Body of pancreas (tissue), 4 donors: ENCODE data around the gene TXLNB. TPM values are rescaled to one million over a fixed set of nuclear protein-coding genes. Genes with fewer than 3 reads are reported as not detected.

Experiments used
- ATAC-seq: fragments of 150-250 bp; one replicate; pipeline ENCODE4 v1.9.1; 2016
- DNase-seq, 4 donors: peaks; one replicate each; pipeline ENCODE4 v3.0.0-alpha.2; 2019
- H3K27ac ChIP-seq, 4 donors: fragments of 200-600 bp; sonication (generic); 1 replicate in 3 of 4; 2 replicates in 1 of 4; pipeline versions ENCODE4 v1.5.1 to v1.6.1; 2016 to 2019; ENCODE audit warnings: mild to moderate bottlenecking in 1 of 4, mixed read lengths in 1 of 4, moderate library complexity in 1 of 4
- H3K27me3 ChIP-seq, 2 donors: fragments of 200-600 bp; sonication (generic); one replicate each; pipeline ENCODE4 v1.6.0; 2016; ENCODE audit warnings: mild to moderate bottlenecking in 1 of 2
- H3K36me3 ChIP-seq, 2 donors: fragments of 200-600 bp; sonication (generic); replicated peaks in 1 of 2; 2 replicates each; pipeline ENCODE4 v1.5.1; 2016; ENCODE audit warnings: low read depth in 2 of 2; ENCODE audit not compliant: insufficient read depth in 1 of 2
- H3K4me1 ChIP-seq: fragments of 200-600 bp; sonication (generic); one replicate; pipeline ENCODE4 v1.6.0; 2016
- H3K4me3 ChIP-seq, 2 donors: fragments of 200-600 bp; sonication (generic); 1 replicate in 1 of 2; 2 replicates in 1 of 2; pipeline ENCODE4 v1.5.1; 2016 to 2019
- H3K9me3 ChIP-seq, 3 donors: fragments of 200-600 bp; sonication (generic); 1 replicate in 2 of 3; 2 replicates in 1 of 3; pipeline ENCODE4 v1.5.1; 2016
- POLR2A ChIP-seq, 3 donors: fragments of 450-650 bp; IDR thresholded peaks; one replicate each; pipeline ENCODE4 v1.6.1; 2016; ENCODE audit warnings: antibody characterized with exemption in 3 of 3, mild to moderate bottlenecking in 2 of 3
- WGBS, 2 donors: methylation state at CpG; one replicate each; pipeline ENCODE4 v1.1.5; 2017; 5-methylcytosine and 5-hydroxymethylcytosine counted together
- intact Hi-C: fragments of 100-400 bp; cut with DNase I; formaldehyde crosslinking; loops from one replicate; pipeline ENCODE4 v1.15.1; 2023
- total RNA-seq, 2 donors: library from RNA; depleted of rRNA; stranded (reverse); fragments of >200 nt; gene quantifications; one replicate each; pipeline ENCODE4 v1.1.0, GENCODE V29; 2016
- TF ChIP-seq, protein P1 (sequence below), 7 experiments: fragments of 450-650 bp in 4 of 7; fragments of 200-600 bp in 3 of 7; sonication (generic) in 3 of 7; IDR thresholded peaks; one replicate each; pipeline ENCODE4 v1.5.1; 2016 to 2019; ENCODE audit warnings: antibody characterized with exemption in 7 of 7

TXLNB gene
- total RNA-seq, 2 donors from 2014 or later, result not detected

DNA sequence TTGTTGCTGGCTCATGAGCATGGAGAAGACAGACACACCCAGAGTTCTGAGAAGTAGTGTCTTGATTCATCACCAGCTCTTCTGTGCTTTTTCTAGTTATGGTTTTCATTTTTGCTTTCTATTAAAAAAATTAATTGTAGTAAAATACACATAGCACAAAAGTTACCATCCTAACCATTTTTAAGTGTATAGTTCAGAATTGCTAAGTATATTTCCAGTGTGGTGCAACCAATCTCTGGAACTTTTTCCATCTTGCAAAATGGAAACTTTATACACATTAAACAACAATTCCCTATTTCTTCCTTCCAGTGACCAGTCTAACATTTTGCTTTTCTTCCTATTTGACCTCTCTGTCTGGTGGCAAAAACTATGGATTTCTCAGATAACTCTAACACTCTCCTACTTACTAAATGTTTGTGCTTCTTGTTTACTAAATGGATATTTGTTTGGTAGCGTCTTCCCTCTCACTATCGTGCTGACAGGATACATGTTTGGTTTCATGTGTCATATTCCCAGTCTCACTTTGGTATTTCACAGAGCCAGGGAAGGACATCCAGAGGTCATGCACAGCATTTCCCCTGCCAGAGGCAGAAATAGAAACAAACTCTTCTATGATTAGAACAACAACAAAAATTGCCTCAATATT, 40.6 kb downstream of the TXLNB start:
- no peak for ATAC-seq
- Histone ChIP-seq H3K27me3 (no peaks in the 10 kb centered on the region), H3K4me1 (no peaks in the 10 kb centered on the region), H3K27ac (no peak overlapping the region), H3K9me3 (no peaks in the 10 kb centered on the region), H3K4me3 (no peak overlapping the region), H3K36me3 (no peaks in the 10 kb centered on the region)
- DNase-seq, result no peak
- intact Hi-C loops, result no loop called here
- no peak for TF ChIP-seq POLR2A (IDR thresholded peaks at IDR 0.05)
- TF ChIP-seq, protein P1, sequence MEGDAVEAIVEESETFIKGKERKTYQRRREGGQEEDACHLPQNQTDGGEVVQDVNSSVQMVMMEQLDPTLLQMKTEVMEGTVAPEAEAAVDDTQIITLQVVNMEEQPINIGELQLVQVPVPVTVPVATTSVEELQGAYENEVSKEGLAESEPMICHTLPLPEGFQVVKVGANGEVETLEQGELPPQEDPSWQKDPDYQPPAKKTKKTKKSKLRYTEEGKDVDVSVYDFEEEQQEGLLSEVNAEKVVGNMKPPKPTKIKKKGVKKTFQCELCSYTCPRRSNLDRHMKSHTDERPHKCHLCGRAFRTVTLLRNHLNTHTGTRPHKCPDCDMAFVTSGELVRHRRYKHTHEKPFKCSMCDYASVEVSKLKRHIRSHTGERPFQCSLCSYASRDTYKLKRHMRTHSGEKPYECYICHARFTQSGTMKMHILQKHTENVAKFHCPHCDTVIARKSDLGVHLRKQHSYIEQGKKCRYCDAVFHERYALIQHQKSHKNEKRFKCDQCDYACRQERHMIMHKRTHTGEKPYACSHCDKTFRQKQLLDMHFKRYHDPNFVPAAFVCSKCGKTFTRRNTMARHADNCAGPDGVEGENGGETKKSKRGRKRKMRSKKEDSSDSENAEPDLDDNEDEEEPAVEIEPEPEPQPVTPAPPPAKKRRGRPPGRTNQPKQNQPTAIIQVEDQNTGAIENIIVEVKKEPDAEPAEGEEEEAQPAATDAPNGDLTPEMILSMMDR (IDR thresholded peaks at IDR 0.05), result no peak
- whole genome bisulfite sequencing, 2 donors, result 32 to 49% methylated on average over 2 of the region's 2 CpGs

DNA sequence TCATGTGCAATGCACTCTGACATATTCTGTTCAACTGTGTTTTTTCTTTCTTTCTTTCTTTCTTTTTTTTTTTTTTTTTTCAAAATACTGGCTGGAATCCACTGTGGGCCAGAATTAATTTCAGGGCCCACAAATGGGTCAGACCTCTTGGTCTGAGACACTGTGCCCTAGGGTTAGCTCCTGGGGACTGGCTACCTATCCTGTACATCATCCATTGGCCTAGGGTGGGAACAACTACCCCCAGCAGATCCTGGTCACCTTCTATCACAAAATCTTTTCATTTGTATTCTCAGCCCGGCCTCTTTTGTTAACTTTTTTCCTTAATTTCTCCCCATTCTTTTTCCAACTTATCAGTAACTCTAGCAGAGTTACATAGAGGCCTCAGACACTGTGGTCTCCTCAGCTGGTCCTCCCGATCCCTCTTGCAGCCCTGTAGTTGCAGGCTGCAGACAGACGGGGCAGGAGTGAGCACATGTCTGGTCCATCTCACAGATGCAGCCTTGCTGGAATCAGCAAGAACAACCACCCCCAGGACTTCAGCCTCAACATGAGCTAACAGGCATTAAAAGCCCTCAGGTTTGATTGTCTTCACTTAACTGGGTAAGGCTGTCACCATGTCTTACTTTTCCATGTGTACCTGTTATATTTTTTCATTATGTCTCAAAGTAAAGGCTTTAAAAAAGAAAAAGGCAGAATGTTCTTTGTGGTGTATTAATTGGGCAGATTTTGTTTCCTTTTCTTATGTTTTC, 41.3 kb downstream of the TXLNB start:
- DNase-seq (peak; percentile 41 to 65 (median 56)), ATAC-seq (peak; percentile 80)
- H3K4me1 ChIP-seq, result no peaks in the 10 kb centered on the region
- no peak overlapping the region for H3K27ac ChIP-seq
- no peaks in the 10 kb centered on the region for H3K36me3 ChIP-seq
- no peaks in the 10 kb centered on the region for H3K27me3 ChIP-seq
- no peak for TF ChIP-seq POLR2A (IDR thresholded peaks at IDR 0.05)
- TF ChIP-seq, protein P1 (IDR thresholded peaks at IDR 0.05), result peak; percentile 16 to 54 (median 49)
- H3K4me3 ChIP-seq, result no peak overlapping the region
- WGBS, 2 donors, result 39 to 42% methylated on average over 3 of the region's 3 CpGs
- H3K9me3 ChIP-seq, result no peaks in the 10 kb centered on the region
- intact Hi-C loops, result no loop called here

DNA sequence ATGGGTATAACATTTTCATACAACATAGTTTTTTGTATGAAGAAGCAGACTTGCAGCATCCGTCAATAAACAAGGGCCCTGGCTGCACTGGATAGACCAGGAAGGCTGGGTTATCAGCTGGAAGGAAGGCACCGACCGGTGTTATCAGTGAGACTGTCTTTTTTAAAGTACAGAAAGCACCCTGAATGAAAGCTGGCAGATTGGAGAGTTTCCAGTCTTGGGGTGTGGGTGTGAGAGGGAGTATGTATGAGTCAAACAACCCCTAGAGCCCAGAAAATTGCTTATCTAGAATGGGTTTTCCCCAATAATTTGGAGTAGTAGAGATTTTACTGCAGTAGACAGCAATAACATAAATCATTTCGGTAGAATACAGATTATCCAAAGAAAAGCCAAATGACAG, 42.4 kb downstream of the TXLNB start:
- no peak for DNase-seq
- Histone ChIP-seq H3K27ac (no peak overlapping the region), H3K9me3 (no peaks in the 10 kb centered on the region), H3K4me3 (no peak overlapping the region), H3K27me3 (no peaks in the 10 kb centered on the region), H3K4me1 (no peaks in the 10 kb centered on the region), H3K36me3 (no peaks in the 10 kb centered on the region)
- ATAC-seq, result no peak
- 46 to 55% methylated on average over 4 of the region's 4 CpGs for WGBS, 2 donors
- intact Hi-C loops, result no loop called here
- no peak for TF ChIP-seq POLR2A (IDR thresholded peaks at IDR 0.05)
- TF ChIP-seq, protein P1 (IDR thresholded peaks at IDR 0.05), result no peak

GRCh38 chr6:139248911-139249310, 42.9 kb downstream of the TXLNB start:
- intact Hi-C loops, result no loop called here
- Histone ChIP-seq H3K4me1 (no peaks in the 10 kb centered on the region), H3K9me3 (no peaks in the 10 kb centered on the region), H3K4me3 (no peak overlapping the region), H3K27ac (no peak overlapping the region), H3K36me3 (no peaks in the 10 kb centered on the region), H3K27me3 (no peaks in the 10 kb centered on the region)
- DNase-seq, result no peak
- ATAC-seq, result no peak
- no peak for TF ChIP-seq POLR2A (IDR thresholded peaks at IDR 0.05)
- TF ChIP-seq, protein P1 (IDR thresholded peaks at IDR 0.05), result no peak
- 86 to 87% methylated on average over 3 of the region's 3 CpGs for WGBS, 2 donors
